Loucy (cell line): ENCODE data around the gene ZNF76.

Source experiments
- H2AFZ ChIP-seq: fragments of 200-600 bp; sonication (generic); 2 replicates; pipeline ENCODE4 v1.6.0; 2016; ENCODE audit warnings: antibody characterized with exemption, mild to moderate bottlenecking, low read length, moderate library complexity
- H3F3A ChIP-seq: fragments of 200-600 bp; 2 replicates; pipeline ENCODE4 v1.6.0; 2016; ENCODE audit warnings: antibody characterized with exemption, low read depth, mild to moderate bottlenecking
- H3K27me3 ChIP-seq: fragments of 200-600 bp; sonication (generic); 2 replicates; pipeline ENCODE4 v1.6.1; 2014; ENCODE audit warnings: low read length, mild to moderate bottlenecking; ENCODE audit not compliant: insufficient read depth, poor library complexity, severe bottlenecking
- H3K36me3 ChIP-seq: fragments of 200-600 bp; sonication (generic); 2 replicates; pipeline ENCODE4 v1.6.1; 2016; ENCODE audit warnings: low read length; ENCODE audit not compliant: insufficient read depth
- H3K4me1 ChIP-seq: fragments of 200-600 bp; sonication (generic); 2 replicates; pipeline ENCODE4 v1.5.1; 2014; ENCODE audit warnings: low read length, mild to moderate bottlenecking; ENCODE audit not compliant: insufficient read depth, poor library complexity, severe bottlenecking
- H3K4me2 ChIP-seq: fragments of 200-600 bp; sonication (generic); 2 replicates; pipeline ENCODE4 v1.6.0; 2014; ENCODE audit warnings: antibody characterized with exemption, low read length, low read depth, mild to moderate bottlenecking; ENCODE audit not compliant: poor library complexity, severe bottlenecking
- H3K4me3 ChIP-seq: fragments of 200-600 bp; sonication (generic); 2 replicates; pipeline ENCODE4 v1.5.1; 2014; ENCODE audit warnings: low read length, mild to moderate bottlenecking, mixed read lengths; ENCODE audit not compliant: poor library complexity, severe bottlenecking
- H3K79me2 ChIP-seq: fragments of 200-600 bp; sonication (generic); 2 replicates; pipeline ENCODE4 v1.6.1; 2014; ENCODE audit warnings: low read length; ENCODE audit not compliant: insufficient read depth
- H3K9ac ChIP-seq: fragments of 200-600 bp; sonication (generic); 2 replicates; pipeline ENCODE4 v1.6.0; 2014; ENCODE audit warnings: mild to moderate bottlenecking, low read depth, low read length, moderate library complexity; ENCODE audit not compliant: poor library complexity, severe bottlenecking
- H3K9me2 ChIP-seq: fragments of 200-600 bp; sonication (generic); replicated peaks from 2 replicates; pipeline ENCODE4 v1.6.1; 2016; ENCODE audit warnings: low read depth, low read length, mixed read lengths
- H3K9me3 ChIP-seq: fragments of 200-600 bp; sonication (generic); 2 replicates; pipeline ENCODE4 v1.6.1; 2014; ENCODE audit warnings: mild to moderate bottlenecking, antibody characterized with exemption, low read length, low read depth; ENCODE audit not compliant: insufficient read depth
- H4K20me1 ChIP-seq: fragments of 200-600 bp; sonication (generic); 2 replicates; pipeline ENCODE4 v1.6.0; 2014; ENCODE audit warnings: antibody characterized with exemption, low read length, mild to moderate bottlenecking; ENCODE audit not compliant: insufficient read depth, poor library complexity, severe bottlenecking
- EZH2phosphoT487 ChIP-seq: fragments of 200-600 bp; IDR thresholded peaks from 2 replicates; pipeline ENCODE4 v1.6.1; 2018; ENCODE audit warnings: antibody characterized with exemption, mild to moderate bottlenecking, moderate library complexity, borderline replicate concordance
- TF ChIP-seq, protein P1 (sequence below): fragments of 200-600 bp; sonication (generic); conservative IDR thresholded peaks from 2 replicates; pipeline ENCODE4 v1.5.1; 2014; ENCODE audit warnings: mild to moderate bottlenecking, antibody characterized with exemption, low read length

Gene ZNF76

DNA sequence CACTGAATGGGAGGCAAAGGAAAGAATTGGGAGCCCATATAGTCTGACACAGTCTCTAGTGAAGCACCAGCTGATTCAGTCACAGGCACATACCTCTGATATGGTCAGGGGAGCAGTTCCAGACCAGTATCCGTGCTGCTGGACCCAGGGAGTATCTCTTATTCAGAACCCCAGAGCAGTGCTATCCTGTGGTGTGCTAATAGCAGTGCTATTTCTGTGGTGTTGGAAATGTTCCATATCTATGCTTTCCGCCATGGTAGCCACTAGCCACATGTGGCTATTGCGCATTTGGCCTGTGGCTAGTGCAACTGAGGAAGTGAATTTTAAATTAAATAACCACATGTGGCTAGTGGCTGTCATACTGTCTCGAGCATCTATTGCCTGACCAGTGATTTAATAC is 34.8 kb upstream of the ZNF76 start:
- TF ChIP-seq, protein P1, sequence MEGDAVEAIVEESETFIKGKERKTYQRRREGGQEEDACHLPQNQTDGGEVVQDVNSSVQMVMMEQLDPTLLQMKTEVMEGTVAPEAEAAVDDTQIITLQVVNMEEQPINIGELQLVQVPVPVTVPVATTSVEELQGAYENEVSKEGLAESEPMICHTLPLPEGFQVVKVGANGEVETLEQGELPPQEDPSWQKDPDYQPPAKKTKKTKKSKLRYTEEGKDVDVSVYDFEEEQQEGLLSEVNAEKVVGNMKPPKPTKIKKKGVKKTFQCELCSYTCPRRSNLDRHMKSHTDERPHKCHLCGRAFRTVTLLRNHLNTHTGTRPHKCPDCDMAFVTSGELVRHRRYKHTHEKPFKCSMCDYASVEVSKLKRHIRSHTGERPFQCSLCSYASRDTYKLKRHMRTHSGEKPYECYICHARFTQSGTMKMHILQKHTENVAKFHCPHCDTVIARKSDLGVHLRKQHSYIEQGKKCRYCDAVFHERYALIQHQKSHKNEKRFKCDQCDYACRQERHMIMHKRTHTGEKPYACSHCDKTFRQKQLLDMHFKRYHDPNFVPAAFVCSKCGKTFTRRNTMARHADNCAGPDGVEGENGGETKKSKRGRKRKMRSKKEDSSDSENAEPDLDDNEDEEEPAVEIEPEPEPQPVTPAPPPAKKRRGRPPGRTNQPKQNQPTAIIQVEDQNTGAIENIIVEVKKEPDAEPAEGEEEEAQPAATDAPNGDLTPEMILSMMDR: no peak
- TF ChIP-seq EZH2phosphoT487: no peak
- Histone ChIP-seq H3K9ac (no peak overlapping the region), H3K4me1 (no peaks in the 10 kb centered on the region), H3K27me3 (no peaks in the 10 kb centered on the region), H3K36me3 (no peaks in the 10 kb centered on the region), H3F3A (no peaks in the 10 kb centered on the region), H4K20me1 (no peaks in the 10 kb centered on the region), H2AFZ (no peak overlapping the region), H3K9me3 (no peaks in the 10 kb centered on the region), H3K79me2 (no peaks in the 10 kb centered on the region), H3K4me2 (no peak overlapping the region), H3K4me3 (no peak overlapping the region), H3K9me2 (no peaks in the 10 kb centered on the region)

DNA sequence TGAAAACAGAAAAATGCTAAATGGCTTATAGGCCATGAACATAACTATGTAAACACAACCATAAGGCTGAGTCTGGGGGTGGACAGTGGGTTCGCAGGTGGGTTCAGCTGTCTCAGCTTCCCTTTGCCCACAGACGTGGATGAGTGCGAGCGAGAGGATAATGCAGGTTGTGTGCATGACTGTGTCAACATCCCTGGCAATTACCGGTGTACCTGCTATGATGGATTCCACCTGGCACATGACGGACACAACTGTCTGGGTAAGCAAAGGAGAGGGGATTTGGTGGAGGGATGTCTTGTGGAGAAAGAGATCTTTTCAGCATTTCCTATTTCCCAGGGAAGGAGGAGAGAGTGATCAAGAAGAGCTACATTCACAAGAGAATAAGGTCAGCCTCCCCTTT is 31.1 kb upstream of the ZNF76 start:
- Histone ChIP-seq H3K9me3 (no peaks in the 10 kb centered on the region), H2AFZ (no peak overlapping the region), H4K20me1 (no peaks in the 10 kb centered on the region), H3K27me3 (no peaks in the 10 kb centered on the region), H3K79me2 (no peaks in the 10 kb centered on the region), H3K4me3 (no peak overlapping the region), H3K4me1 (no peaks in the 10 kb centered on the region), H3F3A (no peaks in the 10 kb centered on the region), H3K4me2 (no peak overlapping the region), H3K9ac (no peak overlapping the region), H3K9me2 (no peaks in the 10 kb centered on the region), H3K36me3 (no peaks in the 10 kb centered on the region)
- TF ChIP-seq, protein P1: no peak
- TF ChIP-seq EZH2phosphoT487: no peak

- Histone ChIP-seq H3K9me3 (no peaks in the 10 kb centered on the region), H3K9ac (no peak overlapping the region), H3K36me3 (no peaks in the 10 kb centered on the region), H2AFZ (no peak overlapping the region), H3K4me3 (no peak overlapping the region), H3F3A (no peaks in the 10 kb centered on the region), H3K79me2 (no peaks in the 10 kb centered on the region), H4K20me1 (no peaks in the 10 kb centered on the region), H3K27me3 (no peaks in the 10 kb centered on the region), H3K9me2 (no peaks in the 10 kb centered on the region), H3K4me2 (no peak overlapping the region), H3K4me1 (no peaks in the 10 kb centered on the region)
- TF ChIP-seq, protein P1: no peak
- TF ChIP-seq EZH2phosphoT487: no peak
These were observed 30.2 kb upstream of the ZNF76 start for GRCh38 chr6:35229304-35229703.
